K562 (cell line): Measurements from ENCODE around the gene FUZ. TPM values are rescaled to one million over a fixed set of nuclear protein-coding genes. Genes with fewer than 3 reads are reported as not detected.

Experiments
- BCL6 ChIP-seq: fragments of 250-450 bp; sonication (Bioruptor Pico); IDR thresholded peaks from 2 replicates; pipeline ENCODE4 v1.4.0; 2020
- BCOR ChIP-seq: fragments of 450-650 bp; IDR thresholded peaks from 2 replicates; pipeline ENCODE4 v1.6.1; 2016
- BHLHE40 ChIP-seq: IDR thresholded peaks from 2 replicates; pipeline ENCODE4 v1.6.1; 2011; ENCODE audit warnings: low read length, improper control_type of control experiment
- CC2D1A ChIP-seq: fragments of 450-650 bp; IDR thresholded peaks from 2 replicates; pipeline ENCODE4 v1.6.1; 2017; ENCODE audit warnings: mild to moderate bottlenecking
- CEBPB ChIP-seq: fragments of 450-650 bp; IDR thresholded peaks from 2 replicates; pipeline ENCODE4 v1.6.1; 2016; ENCODE audit warnings: missing genetic modification characterization, missing compliant biosample characterization
- CHCHD3 ChIP-seq: fragments of 250-450 bp; sonication (Bioruptor Pico); IDR thresholded peaks from 2 replicates; pipeline ENCODE4 v2.1.2; 2022; ENCODE audit warnings: mild to moderate bottlenecking
- CSDE1 ChIP-seq, 2 experiments: fragments of 450-650 bp; IDR thresholded peaks; 2 replicates each; pipeline ENCODE4 v1.6.1; 2016; ENCODE audit warnings: mild to moderate bottlenecking in 1 of 2
- EHMT2 ChIP-seq: fragments of 450-650 bp; IDR thresholded peaks from 2 replicates; pipeline ENCODE4 v1.6.1; 2018; ENCODE audit warnings: antibody characterized with exemption
- FIP1L1 ChIP-seq: fragments of 200-400 bp; formaldehyde crosslinking; IDR thresholded peaks from 2 replicates; pipeline ENCODE4 v1.6.1; 2018; ENCODE audit warnings: mild to moderate bottlenecking, low read depth, low read length; ENCODE audit not compliant: poor library complexity, severe bottlenecking
- FOXJ2 ChIP-seq: fragments of 200-800 bp; sonication (Bioruptor generic); IDR thresholded peaks from 2 replicates; pipeline ENCODE4 v1.6.1; 2016; ENCODE audit warnings: missing genetic modification characterization, missing compliant biosample characterization
- GABPA ChIP-seq: fragments of 200-800 bp; sonication (Bioruptor generic); conservative IDR thresholded peaks from 2 replicates; pipeline ENCODE4 v1.6.1; 2016; ENCODE audit warnings: low read depth, missing genetic modification characterization, missing compliant biosample characterization
- GTF3C2 ChIP-seq: IDR thresholded peaks from 3 replicates; pipeline ENCODE4 v1.6.1; 2011; ENCODE audit warnings: borderline replicate concordance, mild to moderate bottlenecking, moderate library complexity; ENCODE audit not compliant: insufficient read length; ENCODE audit errors: extremely low read depth
- HMGN3 ChIP-seq: IDR thresholded peaks from 2 replicates; pipeline ENCODE4 v1.6.1; 2011; ENCODE audit warnings: borderline replicate concordance, low read depth, mild to moderate bottlenecking, mixed read lengths, low read length; ENCODE audit not compliant: insufficient read length; ENCODE audit errors: extremely low read depth
- KAT7 ChIP-seq: sonication (generic); formaldehyde crosslinking; IDR thresholded peaks from 2 replicates; pipeline ENCODE4 v1.8.0; 2022; ENCODE audit warnings: missing genetic modification reagents, mild to moderate bottlenecking, borderline replicate concordance
- POLR2A ChIP-seq: fragments of 450-650 bp; conservative IDR thresholded peaks from 2 replicates; pipeline ENCODE4 v1.6.1; 2016
- PRPF4 ChIP-seq: fragments of 200-400 bp; formaldehyde crosslinking; IDR thresholded peaks from one replicate; pipeline ENCODE4 v1.6.1; 2017; ENCODE audit warnings: low read length, low read depth, mild to moderate bottlenecking; ENCODE audit not compliant: insufficient read depth, poor library complexity, severe bottlenecking
- RUNX1 ChIP-seq: sonication (generic); IDR thresholded peaks from 2 replicates; pipeline ENCODE4 v1.6.1; 2016; ENCODE audit warnings: antibody characterized with exemption, low read depth
- SIN3B ChIP-seq: fragments of 450-650 bp; IDR thresholded peaks from 2 replicates; pipeline ENCODE4 v1.6.1; 2017; ENCODE audit warnings: low read depth, mild to moderate bottlenecking, moderate library complexity
- TCF15 ChIP-seq: fragments of 250-450 bp; sonication (Bioruptor Pico); IDR thresholded peaks from 2 replicates; pipeline ENCODE4 v1.8.0; 2022; ENCODE audit warnings: moderate library complexity, mild to moderate bottlenecking, inconsistent platforms
- TOE1 ChIP-seq, 2 experiments: fragments of 450-650 bp in 1 of 2; sonication (generic) in 1 of 2; formaldehyde crosslinking in 1 of 2; IDR thresholded peaks; 2 replicates each; pipeline versions ENCODE4 v1.7.1 to v1.8.0; 2016 to 2022; ENCODE audit warnings: borderline replicate concordance in 2 of 2, mild to moderate bottlenecking in 2 of 2, antibody characterized with exemption in 1 of 2, inconsistent platforms in 1 of 2, low read depth in 1 of 2, missing genetic modification reagents in 1 of 2, moderate library complexity in 1 of 2
- USF2 ChIP-seq: sonication (generic); formaldehyde crosslinking; IDR thresholded peaks from 2 replicates; pipeline ENCODE4 v1.5.0; 2020; ENCODE audit warnings: missing genetic modification reagents
- XRCC5 ChIP-seq: fragments of 200-400 bp; formaldehyde crosslinking; IDR thresholded peaks from 2 replicates; pipeline ENCODE4 v1.6.1; 2017; ENCODE audit warnings: low read depth, mild to moderate bottlenecking, low read length
- ZBTB33 ChIP-seq: sonication (generic); formaldehyde crosslinking; IDR thresholded peaks from 2 replicates; pipeline ENCODE4 v1.8.1; 2023; ENCODE audit warnings: mild to moderate bottlenecking, missing genetic modification reagents
- ZNF586 ChIP-seq: fragments of 450-650 bp; formaldehyde crosslinking; conservative IDR thresholded peaks from 2 replicates; pipeline ENCODE4 v1.4.0; 2020; ENCODE audit warnings: mild to moderate bottlenecking, moderate library complexity
- ZNF75A ChIP-seq: fragments of 450-650 bp; formaldehyde crosslinking; IDR thresholded peaks from 2 replicates; pipeline ENCODE4 v1.4.0; 2020; ENCODE audit warnings: mild to moderate bottlenecking
- ZNF780A ChIP-seq: fragments of 250-450 bp; sonication (Bioruptor Pico); IDR thresholded peaks from 2 replicates; pipeline ENCODE4 v1.5.0; 2021; ENCODE audit warnings: mild to moderate bottlenecking
- polyA plus RNA-seq, 8 experiments: library from polyadenylated mRNA; depleted of rRNA in 4 of 8; stranded (reverse) in 5 of 8; unstranded in 3 of 8; fragments of >200 nt; fragmentation: Nextera tagmentation in 2 of 8; fragmentation: Illumina TruSeq in 1 of 8; extraction: Ambion mirVana in 2 of 8; extraction: Trizol in 1 of 8; gene quantifications; 2 replicates each; pipeline versions ENCODE4 v1.2.1 to v1.2.3, GENCODE V29; 2011 to 2014; ENCODE audit warnings: inconsistent platforms in 1 of 8, missing spikeins in 1 of 8
- total RNA-seq, 7 experiments: library from RNA; depleted of rRNA in 6 of 7; stranded (reverse); fragments of >200 nt in 6 of 7; fragmentation: Illumina TruSeq in 2 of 7; extraction: Trizol in 2 of 7; gene quantifications; 2 replicates each; pipeline versions ENCODE4 v1.2.1 to v1.2.3, GENCODE V29; 2011 to 2021; ENCODE audit warnings: low replicate concordance in 1 of 7

The FUZ gene
- total and polyA plus RNA-seq, 9 of the 15 experiments (the other 6 are each of a cell fraction or from before 2014, with no cell fraction given) = 0.17 to 7.6 (median 3.6) TPM; not detected in 1

GRCh38 chr19:49766930-49767299 lies 46.2 kb downstream of the FUZ start, which contains the start of gene AP2A1 (continued):
- TF ChIP-seq PRPF4 (no peak), KAT7 (peak; percentile 75; the same call in 1 of the 2 replicates), CC2D1A (no peak), TOE1 (IDR thresholded peaks at IDR 0.05; ENCODE audit: borderline replicate concordance) (no peak), TOE1 (CRISPR knock-in tag; IDR thresholded peaks at IDR 0.05; ENCODE audit: borderline replicate concordance, low read depth) (no peak), CHCHD3 (no peak), ZNF780A (CRISPR knock-in tag) (no peak), FIP1L1 (no peak), ZNF75A (CRISPR knock-in tag) (no peak), GTF3C2 (no peak), RUNX1 (no peak), POLR2A (0 out of 2 replicates have a peak, but pooled peaks have one; percentile 41), EHMT2 (no peak), XRCC5 (no peak), CSDE1 (IDR thresholded peaks at IDR 0.05) (no peak), USF2 (CRISPR knock-in tag) (no peak), TCF15 (CRISPR knock-in tag) (no peak), BHLHE40 (no peak), ZNF586 (CRISPR knock-in tag) (no peak), FOXJ2 (tag) (no peak), HMGN3 (no peak), BCOR (no peak), GABPA (peak; percentile 80), BCL6 (no peak), ZBTB33 (CRISPR knock-in tag) (no peak), SIN3B (0 out of 2 replicates have a peak, but pooled peaks have one; percentile 28), CEBPB (tag) (no peak)
